K562 (cell line): ENCODE data around the gene SATB1. TPM values are rescaled to one million over a fixed set of nuclear protein-coding genes. Genes with fewer than 3 reads are reported as not detected.

Experiments used
- ATAC-seq: fragments of 200-7000 bp; cut with Tn5 transposase; 3 replicates; pipeline ENCODE4 v1.9.1; 2020; ENCODE audit warnings: moderate library complexity
- BruUV-seq: library from RNA; stranded (reverse); fragments of 400-500 nt; replicated peaks from 2 replicates; lab custom pipeline; 2021; lab: Mats Ljungman, UMichigan
- CTCF ChIA-PET: fragments of 300-600 bp; formaldehyde crosslinking; extraction: SDS; loops from one replicate; lab custom pipeline; 2021; ENCODE audit warnings: low intra/inter-chr PET ratio; lab: Yijun Ruan, JAX
- POLR2A ChIA-PET: fragments of 300-600, 350-650 bp; sonication (Branson Sonifier 250); formaldehyde crosslinking; extraction: SDS; loops from one replicate; lab custom pipeline; 2021; ENCODE audit warnings: antibody characterized with exemption, inconsistent platforms; lab: Yijun Ruan, JAX
- DNase-seq, 4 experiments: peaks; one replicate each; pipeline versions ENCODE4 v3.0.0 to v3.0.0-alpha.2; 2011 to 2018; ENCODE audit warnings: low spot score in 3 of 4, mixed read lengths in 3 of 4; ENCODE audit errors: extremely low read depth in 1 of 4
- FAIRE-seq: peaks from 2 replicates; lab custom pipeline; 2011; peaks lifted over from hg19 to GRCh38; lab: Jason Lieb, UNC
- H2AFZ ChIP-seq: 2 replicates; pipeline ENCODE4 v1.6.0; 2011; ENCODE audit warnings: low read depth, low read length, control low read depth, inconsistent platforms
- H3K27ac ChIP-seq: fragments of 200-600 bp; 3 replicates; pipeline ENCODE4 v1.8.0; 2011; ENCODE audit warnings: low read depth, mild to moderate bottlenecking, control low read depth, inconsistent platforms, low read length, moderate library complexity, mixed read lengths; ENCODE audit errors: extremely low read depth
- H3K27me3 ChIP-seq, 2 experiments: fragments of 300-600 bp in 1 of 2; 2 replicates in 1 of 2; 3 replicates in 1 of 2; pipeline versions ENCODE4 v1.6.0 to v1.8.0; 2011; ENCODE audit warnings: inconsistent platforms in 2 of 2, low read length in 2 of 2, mild to moderate bottlenecking in 1 of 2, mixed read lengths in 1 of 2, moderate library complexity in 1 of 2; ENCODE audit not compliant: control insufficient read depth in 2 of 2, insufficient read depth in 2 of 2
- H3K36me3 ChIP-seq: fragments of 300-600 bp; 3 replicates; pipeline ENCODE4 v1.8.0; 2011; ENCODE audit warnings: mild to moderate bottlenecking, low read length, inconsistent platforms; ENCODE audit not compliant: control insufficient read depth, insufficient read depth
- H3K4me1 ChIP-seq, 2 experiments: fragments of 200-600 bp in 1 of 2; replicated peaks in 1 of 2; 2 replicates in 1 of 2; 3 replicates in 1 of 2; pipeline versions ENCODE4 v1.5.1 to v1.8.0; 2011; ENCODE audit warnings: inconsistent platforms in 2 of 2, low read length in 2 of 2, mild to moderate bottlenecking in 1 of 2, mixed read lengths in 1 of 2, moderate library complexity in 1 of 2; ENCODE audit not compliant: control insufficient read depth in 2 of 2, insufficient read depth in 2 of 2
- H3K4me2 ChIP-seq: 2 replicates; pipeline ENCODE4 v1.6.1; 2011; ENCODE audit warnings: low read length, control low read depth, inconsistent platforms, mixed read lengths; ENCODE audit not compliant: insufficient read depth
- H3K4me3 ChIP-seq: fragments of 200-600 bp; sonication (generic), shearing (Covaris generic); 2 replicates; pipeline ENCODE4 v1.5.1; 2016; ENCODE audit warnings: control low read depth, inconsistent platforms
- H3K79me2 ChIP-seq: fragments of 200-600 bp; 3 replicates; pipeline ENCODE4 v1.8.0; 2011; ENCODE audit warnings: low read length, inconsistent platforms; ENCODE audit not compliant: control insufficient read depth, insufficient read depth
- H3K9ac ChIP-seq, 2 experiments: 2 replicates each; pipeline versions ENCODE4 v1.6.0 to v1.6.1; 2011; ENCODE audit warnings: low read depth in 2 of 2, low read length in 2 of 2, control low read depth in 1 of 2, inconsistent platforms in 1 of 2, mild to moderate bottlenecking in 1 of 2, mixed read lengths in 1 of 2; ENCODE audit not compliant: insufficient read depth in 1 of 2
- H3K9me1 ChIP-seq: one replicate; pipeline ENCODE4 v1.6.0; 2011; ENCODE audit warnings: inconsistent platforms, mild to moderate bottlenecking, low read length, moderate library complexity; ENCODE audit not compliant: control insufficient read depth, insufficient read depth
- H3K9me3 ChIP-seq: replicated peaks from 2 replicates; pipeline ENCODE4 v1.5.1; 2011; ENCODE audit warnings: low read depth, low read length, inconsistent platforms; ENCODE audit not compliant: control insufficient read depth, insufficient read depth
- H4K20me1 ChIP-seq: replicated peaks from 2 replicates; pipeline ENCODE4 v1.6.1; 2011; ENCODE audit warnings: low read length, inconsistent platforms, mixed read lengths; ENCODE audit not compliant: control insufficient read depth, insufficient read depth
- AFF4 ChIP-seq: sonication (generic); formaldehyde crosslinking; IDR thresholded peaks from 2 replicates; pipeline ENCODE4 v1.8.0; 2023; ENCODE audit warnings: mild to moderate bottlenecking, missing genetic modification reagents
- ATF1 ChIP-seq, 2 experiments: fragments of 450-650 bp in 1 of 2; IDR thresholded peaks; 2 replicates each; pipeline ENCODE4 v1.6.1; 2016; ENCODE audit warnings: missing compliant biosample characterization in 1 of 2, missing genetic modification characterization in 1 of 2
- BRD9 ChIP-seq: fragments of 450-650 bp; IDR thresholded peaks from 2 replicates; pipeline ENCODE4 v1.6.1; 2018; ENCODE audit warnings: low read depth; ENCODE audit not compliant: partially characterized antibody
- ELF2 ChIP-seq: fragments of 250-450 bp; sonication (Bioruptor Pico); IDR thresholded peaks from 2 replicates; pipeline ENCODE4 v1.5.0; 2021; ENCODE audit warnings: mild to moderate bottlenecking
- LCOR ChIP-seq: sonication (generic); formaldehyde crosslinking; IDR thresholded peaks from 2 replicates; pipeline ENCODE4 v1.8.0; 2022; ENCODE audit warnings: mild to moderate bottlenecking, missing genetic modification reagents
- MAFK ChIP-seq: IDR thresholded peaks from 2 replicates; pipeline ENCODE4 v1.6.1; 2011; ENCODE audit warnings: low read length, improper control_type of control experiment
- NFIC ChIP-seq: fragments of 450-650 bp; IDR thresholded peaks from 2 replicates; pipeline ENCODE4 v1.6.1; 2017; ENCODE audit warnings: mild to moderate bottlenecking, inconsistent platforms
- POLR2AphosphoS2 ChIP-seq: IDR thresholded peaks from 2 replicates; pipeline ENCODE4 v1.6.1; 2012; ENCODE audit warnings: low read length, improper control_type of control experiment
- TAF1 ChIP-seq: IDR thresholded peaks from 2 replicates; pipeline ENCODE4 v1.6.1; 2011; ENCODE audit warnings: mild to moderate bottlenecking, low read length, moderate library complexity; ENCODE audit not compliant: insufficient read depth, control insufficient read depth, severe bottlenecking; ENCODE audit errors: extremely low read depth
- TCF7L2 ChIP-seq: fragments of 150-350 bp; IDR thresholded peaks from 2 replicates; pipeline ENCODE4 v1.6.1; 2016; ENCODE audit warnings: low read depth, mild to moderate bottlenecking, low read length, moderate library complexity
- ZNF217 ChIP-seq: sonication (generic); formaldehyde crosslinking; IDR thresholded peaks from 2 replicates; pipeline ENCODE4 v1.8.0; 2022; ENCODE audit warnings: mild to moderate bottlenecking, missing genetic modification reagents
- ZNF668 ChIP-seq: fragments of 250-450 bp; sonication (Bioruptor Pico); IDR thresholded peaks from 2 replicates; pipeline ENCODE4 v1.8.0; 2022; ENCODE audit warnings: mild to moderate bottlenecking, inconsistent platforms
- ZZZ3 ChIP-seq: fragments of 450-650 bp; IDR thresholded peaks from 2 replicates; pipeline ENCODE4 v1.6.1; 2016; ENCODE audit warnings: antibody characterized with exemption, mild to moderate bottlenecking, moderate library complexity
- WGBS: fragments of 100-300 bp; shearing (Covaris generic); methylation state at CpG from one replicate; pipeline ENCODE4 v1.1.6; 2016; ENCODE audit warnings: low coverage, mixed read lengths; ENCODE audit not compliant: insufficient coverage; ENCODE audit errors: missing lambda C conversion rate; 5-methylcytosine and 5-hydroxymethylcytosine counted together
- in situ Hi-C: fragments of 300-500 bp; cut with MboI; formaldehyde crosslinking; loops from 4 replicates; pipeline ENCODE4 v1.15.0; 2018; ENCODE audit warnings: inconsistent platforms, mixed read lengths
- intact Hi-C: fragments of 100-400 bp; cut with micrococcal nuclease; formaldehyde crosslinking; loops from 2 replicates; pipeline ENCODE4 v1.14.2; 2022
- polyA plus RNA-seq, 8 experiments: library from polyadenylated mRNA; depleted of rRNA in 4 of 8; stranded (reverse) in 5 of 8; unstranded in 3 of 8; fragments of >200 nt; fragmentation: Nextera tagmentation in 2 of 8; fragmentation: Illumina TruSeq in 1 of 8; extraction: Ambion mirVana in 2 of 8; extraction: Trizol in 1 of 8; gene quantifications; 2 replicates each; pipeline versions ENCODE4 v1.2.1 to v1.2.3, GENCODE V29; 2011 to 2014; ENCODE audit warnings: inconsistent platforms in 1 of 8, missing spikeins in 1 of 8
- total RNA-seq, 7 experiments: library from RNA; depleted of rRNA in 6 of 7; stranded (reverse); fragments of >200 nt in 6 of 7; fragmentation: Illumina TruSeq in 2 of 7; extraction: Trizol in 2 of 7; gene quantifications; 2 replicates each; pipeline versions ENCODE4 v1.2.1 to v1.2.3, GENCODE V29; 2011 to 2021; ENCODE audit warnings: low replicate concordance in 1 of 7
- TF ChIP-seq, protein P1 (sequence below), 3 experiments: fragments of 200-800 bp in 1 of 3; fragments of 250-450 bp in 1 of 3; fragments of 450-650 bp in 1 of 3; sonication (Bioruptor Pico) in 1 of 3; sonication (Bioruptor generic) in 1 of 3; formaldehyde crosslinking in 1 of 3; IDR thresholded peaks; 2 replicates each; pipeline versions ENCODE4 v1.6.1 to v1.8.0; 2016 to 2022; ENCODE audit warnings: mild to moderate bottlenecking in 2 of 3, missing genetic modification characterization in 2 of 3, missing compliant biosample characterization in 1 of 3, moderate library complexity in 1 of 3

Gene SATB1
- total and polyA plus RNA-seq, 9 of the 15 experiments (the other 6 are each of a cell fraction or from before 2014, with no cell fraction given), result 0.03 to 2.5 (median 0.15) TPM; not detected in 1

DNA sequence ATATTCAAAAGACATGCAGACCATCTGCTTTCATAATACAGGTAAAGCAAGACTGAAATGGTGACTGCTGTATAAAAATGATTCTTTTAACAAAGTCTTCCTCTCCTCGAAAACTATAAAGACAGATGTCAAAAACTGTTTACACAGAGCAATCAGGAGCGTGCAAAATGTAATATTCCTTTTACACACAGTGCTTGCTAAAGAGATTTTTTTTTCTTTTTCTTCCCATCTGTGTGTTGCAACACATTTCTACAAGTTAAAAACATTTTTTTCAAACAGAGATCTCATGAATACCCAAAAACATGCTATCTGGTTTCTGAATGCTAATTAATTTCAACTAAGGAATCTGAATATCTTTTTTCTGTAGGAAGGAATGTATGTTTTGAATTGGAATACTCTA lies 22.1 kb downstream of the SATB1 start (continued):
- no peak for TF ChIP-seq AFF4 (CRISPR knock-in tag)
- TF ChIP-seq ZNF668 (CRISPR knock-in tag), result no peak
- TF ChIP-seq BRD9, result no peak
- TF ChIP-seq POLR2AphosphoS2, result no peak

DNA sequence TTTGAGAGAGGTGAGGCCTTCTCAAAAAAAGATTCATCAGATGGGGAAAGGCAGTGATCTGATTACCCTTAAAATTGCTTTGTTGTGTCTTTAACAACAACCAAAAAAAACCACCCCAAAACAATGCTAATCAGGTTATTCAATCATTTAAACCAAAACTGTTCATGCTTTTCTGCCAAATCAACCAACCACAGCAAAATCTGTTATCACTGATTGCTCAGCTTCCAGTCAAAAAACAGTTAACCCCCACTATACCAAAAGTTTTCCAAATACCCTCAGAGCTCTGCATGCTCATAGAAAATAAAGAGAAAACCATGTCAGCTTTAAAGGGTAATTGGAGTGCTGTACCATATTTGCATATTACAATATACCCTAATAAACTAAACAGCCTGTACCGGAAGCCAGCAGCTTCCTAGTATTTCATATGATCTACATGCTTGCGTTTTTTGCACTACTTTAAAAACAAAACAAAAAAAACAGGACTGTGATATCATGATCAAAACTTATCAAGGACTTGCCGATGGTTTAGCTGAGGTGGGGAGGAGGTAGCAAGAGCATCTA lies 22.8 kb downstream of the SATB1 start:
- no TSS peak for BruUV-seq
- Histone ChIP-seq H3K4me2 (no peak overlapping the region), H4K20me1 (no peaks in the 10 kb centered on the region), H3K9ac (no peak overlapping the region), H3K36me3 (no peaks in the 10 kb centered on the region), H3K9me3 (no peaks in the 10 kb centered on the region), H2AFZ (no peak overlapping the region), H3K9me1 (no peaks in the 10 kb centered on the region), H3K4me3 (no peak overlapping the region), H3K79me2 (no peaks in the 10 kb centered on the region), H3K27ac (no peak overlapping the region), H3K4me1 (no peaks in the 10 kb centered on the region), H3K27me3 (no peaks in the 10 kb centered on the region)
- FAIRE-seq (no peak), DNase-seq (no peak), ATAC-seq (no peak)
- in situ Hi-C loops (loop anchor here (25.0 kb wide), 1 partner anchor 965 kb away; no protein-coding TSS in a partner anchor), intact Hi-C loops (no loop called here)
- POLR2A ChIA-PET, result no interaction called here
- CTCF ChIA-PET, result interaction anchor here (0.7 kb wide), 1 partner anchor 1393 kb away, joined by 3 read pairs; no protein-coding TSS in a partner anchor
- 0% methylated on average over 3 of the region's 3 CpGs for WGBS
- TF ChIP-seq, protein P1, sequence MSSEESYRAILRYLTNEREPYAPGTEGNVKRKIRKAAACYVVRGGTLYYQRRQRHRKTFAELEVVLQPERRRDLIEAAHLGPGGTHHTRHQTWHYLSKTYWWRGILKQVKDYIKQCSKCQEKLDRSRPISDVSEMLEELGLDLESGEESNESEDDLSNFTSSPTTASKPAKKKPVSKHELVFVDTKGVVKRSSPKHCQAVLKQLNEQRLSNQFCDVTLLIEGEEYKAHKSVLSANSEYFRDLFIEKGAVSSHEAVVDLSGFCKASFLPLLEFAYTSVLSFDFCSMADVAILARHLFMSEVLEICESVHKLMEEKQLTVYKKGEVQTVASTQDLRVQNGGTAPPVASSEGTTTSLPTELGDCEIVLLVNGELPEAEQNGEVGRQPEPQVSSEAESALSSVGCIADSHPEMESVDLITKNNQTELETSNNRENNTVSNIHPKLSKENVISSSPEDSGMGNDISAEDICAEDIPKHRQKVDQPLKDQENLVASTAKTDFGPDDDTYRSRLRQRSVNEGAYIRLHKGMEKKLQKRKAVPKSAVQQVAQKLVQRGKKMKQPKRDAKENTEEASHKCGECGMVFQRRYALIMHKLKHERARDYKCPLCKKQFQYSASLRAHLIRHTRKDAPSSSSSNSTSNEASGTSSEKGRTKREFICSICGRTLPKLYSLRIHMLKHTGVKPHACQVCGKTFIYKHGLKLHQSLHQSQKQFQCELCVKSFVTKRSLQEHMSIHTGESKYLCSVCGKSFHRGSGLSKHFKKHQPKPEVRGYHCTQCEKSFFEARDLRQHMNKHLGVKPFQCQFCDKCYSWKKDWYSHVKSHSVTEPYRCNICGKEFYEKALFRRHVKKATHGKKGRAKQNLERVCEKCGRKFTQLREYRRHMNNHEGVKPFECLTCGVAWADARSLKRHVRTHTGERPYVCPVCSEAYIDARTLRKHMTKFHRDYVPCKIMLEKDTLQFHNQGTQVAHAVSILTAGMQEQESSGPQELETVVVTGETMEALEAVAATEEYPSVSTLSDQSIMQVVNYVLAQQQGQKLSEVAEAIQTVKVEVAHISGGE (CRISPR knock-in tag; IDR thresholded peaks at IDR 0.05), result no peak
- TF ChIP-seq MAFK (no peak), ZZZ3 (no peak), TCF7L2 (no peak), ZNF217 (CRISPR knock-in tag) (no peak), ATF1 (CRISPR knock-in tag; IDR thresholded peaks at IDR 0.05) (no peak), ATF1 (tag; IDR thresholded peaks at IDR 0.05) (no peak), NFIC (no peak), TAF1 (no peak), LCOR (CRISPR knock-in tag) (no peak), ELF2 (no peak)
